Spleen (tissue), 11 donors: ENCODE measurements around the gene OR52I2. TPM values are rescaled to one million over a fixed set of nuclear protein-coding genes. Genes with fewer than 3 reads are reported as not detected.

Experiments
- DNase-seq: peaks from one replicate; pipeline ENCODE4 v3.0.0-alpha.2; 2020
- H3K27ac ChIP-seq, 8 donors: fragments of 200-600 bp; sonication (generic) in 7 of 8; 1 replicate in 4 of 8; 2 replicates in 4 of 8; pipeline versions ENCODE4 v1.5.0 to v1.8.0; 2016 to 2021; ENCODE audit warnings: inconsistent platforms in 4 of 8, mild to moderate bottlenecking in 4 of 8, moderate library complexity in 1 of 8
- H3K27me3 ChIP-seq, 7 donors: fragments of 200-600 bp; sonication (generic) in 6 of 7; replicated peaks in 1 of 7; 1 replicate in 4 of 7; 2 replicates in 3 of 7; pipeline versions ENCODE4 v1.5.0 to v1.8.0; 2016 to 2021; ENCODE audit warnings: inconsistent platforms in 3 of 7, mild to moderate bottlenecking in 1 of 7
- H3K36me3 ChIP-seq, 6 donors: fragments of 200-600 bp; sonication (generic) in 5 of 6; 1 replicate in 4 of 6; 2 replicates in 2 of 6; pipeline versions ENCODE4 v1.5.0 to v1.8.0; 2016 to 2021; ENCODE audit warnings: inconsistent platforms in 2 of 6
- H3K4me1 ChIP-seq, 6 donors: fragments of 200-600 bp; sonication (generic) in 5 of 6; 1 replicate in 3 of 6; 2 replicates in 3 of 6; pipeline versions ENCODE4 v1.5.0 to v1.8.0; 2016 to 2021; ENCODE audit warnings: inconsistent platforms in 3 of 6
- H3K4me3 ChIP-seq, 8 donors: fragments of 200-600 bp; sonication (generic) in 7 of 8; 1 replicate in 4 of 8; 2 replicates in 4 of 8; pipeline versions ENCODE4 v1.5.0 to v1.8.0; 2016 to 2021; ENCODE audit warnings: inconsistent platforms in 4 of 8, mild to moderate bottlenecking in 4 of 8, moderate library complexity in 2 of 8
- H3K9me3 ChIP-seq, 8 donors: fragments of 200-600 bp; sonication (generic) in 7 of 8; 1 replicate in 4 of 8; 2 replicates in 4 of 8; pipeline versions ENCODE4 v1.5.0 to v1.8.0; 2016 to 2021; ENCODE audit warnings: inconsistent platforms in 4 of 8
- CTCF ChIP-seq, 11 experiments: fragments of 200-600 bp in 7 of 11; fragments of 450-650 bp in 4 of 11; sonication (generic) in 4 of 11; IDR thresholded peaks in 8 of 11; conservative IDR thresholded peaks in 3 of 11; 1 replicate in 7 of 11; 2 replicates in 4 of 11; pipeline versions ENCODE4 v1.4.0 to v1.8.0; 2016 to 2021; ENCODE audit warnings: antibody characterized with exemption in 11 of 11, inconsistent platforms in 4 of 11, mild to moderate bottlenecking in 1 of 11
- POLR2A ChIP-seq, 3 donors: fragments of 450-650 bp; IDR thresholded peaks; one replicate each; pipeline ENCODE4 v1.5.1; 2017; ENCODE audit warnings: antibody characterized with exemption in 3 of 3, mild to moderate bottlenecking in 1 of 3
- POLR2AphosphoS5 ChIP-seq, 3 donors: sonication (generic); formaldehyde crosslinking; IDR thresholded peaks; one replicate each; pipeline ENCODE4 v1.5.1; 2017; ENCODE audit warnings: antibody characterized with exemption in 3 of 3
- WGBS, 5 donors: extraction: QIAGEN DNeasy Blood & Tissue Kit in 3 of 5; methylation state at CpG; one replicate each; pipeline versions ENCODE4 v1.1.5 to v1.1.7; 2013 to 2018; 5-methylcytosine and 5-hydroxymethylcytosine counted together
- intact Hi-C: fragments of 100-400 bp; cut with DNase I; formaldehyde crosslinking; loops from one replicate; pipeline ENCODE4 v1.15.0; 2023; ENCODE audit warnings: low total_unique reads
- polyA plus RNA-seq, 3 donors: library from polyadenylated mRNA; stranded (reverse); fragments of 200-250 nt; gene quantifications; one replicate each; pipeline ENCODE4 v1.2.1, GENCODE V29; 2013
- total RNA-seq, 7 donors: library from RNA; depleted of rRNA in 3 of 7; stranded (reverse); fragments of >200 nt in 3 of 7; fragmentation: NEBNext Ultra II Directional in 4 of 7; extraction: Animal tissue kit (Norgen Biotek cat#: 25700) in 4 of 7; gene quantifications; one replicate each; pipeline versions ENCODE4 v1.1.0 to v1.2.1, GENCODE V29; 2016 to 2021
- donor health status: healthy with polysubstance abuse.
- donor health status: DM: no; HTN: no; CAD: no; lungs with moderate emphysema.
- donor health status: DM: no; HTN: no; CAD: no.
- donor health status: Bipolar disorder and iron deficiency.
- donor health status: healthy.
- donor health status: DM: no; HTN: no; CAD: no.
- donor health status: DM: yes; HTN: yes; CAD: no.

Gene OR52I2
- total and polyA plus RNA-seq, 10 donors, result not detected

- 63 to 83% (median 75%) methylated on average over 3 of the region's 3 CpGs for WGBS, 5 donors
- Histone ChIP-seq H3K9me3 (no peaks in the 10 kb centered on the region), H3K27me3 (peaks cover 0 to 42% (median 0%) of the 10 kb centered on the region in 7 donors), H3K27ac (no peak overlapping the region), H3K4me3 (no peak overlapping the region), H3K36me3 (no peaks in the 10 kb centered on the region), H3K4me1 (no peaks in the 10 kb centered on the region)
- no peak for DNase-seq
- intact Hi-C loops, result no loop called here
- no peak for TF ChIP-seq CTCF (IDR thresholded peaks at IDR 0.05 in 8 of 11, conservative IDR thresholded peaks at IDR 0.05 in 3 of 11)
- no peak for TF ChIP-seq POLR2AphosphoS5 (IDR thresholded peaks at IDR 0.05)
- TF ChIP-seq POLR2A (IDR thresholded peaks at IDR 0.05), result no peak
Measured at GRCh38 chr11:4576880-4577279, 4.7 kb upstream of the OR52I2 start.

DNA sequence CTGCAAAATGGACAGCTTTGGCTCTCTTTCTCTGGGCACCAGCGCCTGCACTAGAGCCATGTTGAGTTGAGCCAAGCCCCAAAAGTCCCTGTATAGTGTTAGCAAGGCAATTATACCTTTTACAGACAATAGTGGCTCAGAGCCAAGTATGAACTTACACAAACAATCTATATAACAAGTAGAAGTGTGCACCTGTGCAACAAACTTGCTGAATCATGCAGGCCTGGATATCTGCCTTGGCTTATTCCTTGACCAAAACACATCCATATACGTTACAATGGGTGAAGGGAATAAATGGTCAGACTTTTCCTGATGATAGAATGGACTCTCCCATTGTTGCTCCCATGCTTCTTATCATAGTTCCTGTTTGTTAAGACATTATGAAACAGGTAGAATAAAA, 3.8 kb upstream of the OR52I2 start:
- H3K9me3 ChIP-seq, result no peaks in the 10 kb centered on the region
- WGBS, 5 donors, result 66 to 76% (median 70%) methylated on average over 2 of the region's 2 CpGs
- DNase-seq, result no peak
- TF ChIP-seq POLR2A (IDR thresholded peaks at IDR 0.05) (no peak), POLR2AphosphoS5 (IDR thresholded peaks at IDR 0.05) (no peak), CTCF (IDR thresholded peaks at IDR 0.05 in 8 of 11, conservative IDR thresholded peaks at IDR 0.05 in 3 of 11) (no peak)
- intact Hi-C loops, result no loop called here
- peaks cover 0 to 48% (median 0%) of the 10 kb centered on the region in 7 donors for H3K27me3 ChIP-seq
- H3K4me1 ChIP-seq, result no peaks in the 10 kb centered on the region
- no peak overlapping the region for H3K4me3 ChIP-seq
- H3K36me3 ChIP-seq, result no peaks in the 10 kb centered on the region
- H3K27ac ChIP-seq, result no peak overlapping the region

GRCh38 chr11:4578624-4579023, 2.9 kb upstream of the OR52I2 start:
- Histone ChIP-seq H3K4me1 (no peaks in the 10 kb centered on the region), H3K9me3 (no peaks in the 10 kb centered on the region), H3K27ac (no peak overlapping the region), H3K4me3 (no peak overlapping the region), H3K27me3 (peaks cover 0 to 56% (median 0%) of the 10 kb centered on the region in 7 donors), H3K36me3 (no peaks in the 10 kb centered on the region)
- intact Hi-C loops, result no loop called here
- no peak for TF ChIP-seq POLR2A (IDR thresholded peaks at IDR 0.05)
- no peak for TF ChIP-seq POLR2AphosphoS5 (IDR thresholded peaks at IDR 0.05)
- TF ChIP-seq CTCF (IDR thresholded peaks at IDR 0.05 in 8 of 11, conservative IDR thresholded peaks at IDR 0.05 in 3 of 11), result no peak
- DNase-seq, result no peak
- WGBS, 5 donors, result 85 to 90% (median 88%) methylated on average over 6 of the region's 6 CpGs

DNA sequence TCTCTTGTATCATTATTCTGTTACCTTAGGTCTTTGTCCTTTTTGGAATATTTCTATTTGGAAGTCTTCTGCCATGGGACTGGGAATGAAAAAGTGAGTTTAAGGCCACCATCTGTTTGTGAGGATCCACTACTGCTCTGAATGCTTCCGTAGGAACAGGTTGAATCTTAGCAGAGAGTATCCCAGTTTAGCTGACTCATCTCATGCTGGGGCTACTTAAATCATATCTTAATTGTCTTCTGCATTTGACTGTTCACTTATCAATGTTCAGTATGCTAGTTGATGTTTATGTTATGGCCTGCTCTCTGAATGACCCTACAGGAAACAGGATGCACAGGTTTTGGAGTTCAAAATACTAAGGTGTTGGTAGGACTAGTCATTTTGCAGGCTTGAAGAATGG, 1.4 kb upstream of the OR52I2 start:
- Histone ChIP-seq H3K4me3 (no peak overlapping the region), H3K4me1 (no peaks in the 10 kb centered on the region), H3K9me3 (no peaks in the 10 kb centered on the region), H3K36me3 (no peaks in the 10 kb centered on the region), H3K27me3 (peaks cover 0 to 57% (median 0%) of the 10 kb centered on the region in 7 donors), H3K27ac (no peak overlapping the region)
- no peak for DNase-seq
- intact Hi-C loops, result no loop called here
- no peak for TF ChIP-seq POLR2AphosphoS5 (IDR thresholded peaks at IDR 0.05)
- TF ChIP-seq CTCF (IDR thresholded peaks at IDR 0.05 in 8 of 11, conservative IDR thresholded peaks at IDR 0.05 in 3 of 11), result no peak
- TF ChIP-seq POLR2A (IDR thresholded peaks at IDR 0.05), result no peak
- 58 to 94% (median 82%) methylated on average over 1 of the region's 1 CpG for WGBS, 5 donors
